GM23338 (cell line): Measurements from ENCODE around the gene GADD45B. TPM values are rescaled to one million over a fixed set of nuclear protein-coding genes. Genes with fewer than 3 reads are reported as not detected.

Source experiments
- ATAC-seq: fragments of 200-7000 bp; cut with Tn5 transposase; 3 replicates; pipeline ENCODE4 v1.9.1; 2020
- DNase-seq: peaks from one replicate; pipeline ENCODE4 v3.0.0-alpha.2; 2015; ENCODE audit warnings: low spot score
- H2AFZ ChIP-seq: fragments of 200-600 bp; sonication (generic); 2 replicates; pipeline ENCODE4 v1.8.0; 2016; ENCODE audit warnings: antibody characterized with exemption, mild to moderate bottlenecking, moderate library complexity
- H3F3A ChIP-seq: fragments of 200-600 bp; sonication (generic); replicated peaks from 2 replicates; pipeline ENCODE4 v1.8.0; 2017; ENCODE audit warnings: antibody characterized with exemption, mixed run types, low read depth
- H3K27ac ChIP-seq: fragments of 200-600 bp; sonication (generic); 2 replicates; pipeline ENCODE4 v1.6.1; 2016; ENCODE audit warnings: low read depth
- H3K27me3 ChIP-seq: fragments of 200-600 bp; sonication (generic); 2 replicates; pipeline ENCODE4 v1.8.0; 2016; ENCODE audit warnings: mild to moderate bottlenecking, mixed run types, moderate library complexity; ENCODE audit not compliant: insufficient read depth
- H3K36me3 ChIP-seq: fragments of 200-600 bp; sonication (generic); 2 replicates; pipeline ENCODE4 v1.8.0; 2016; ENCODE audit warnings: mild to moderate bottlenecking; ENCODE audit not compliant: insufficient read depth
- H3K4me1 ChIP-seq: fragments of 200-600 bp; sonication (generic); 2 replicates; pipeline ENCODE4 v1.8.0; 2016; ENCODE audit warnings: mild to moderate bottlenecking, moderate library complexity; ENCODE audit not compliant: insufficient read depth
- H3K4me2 ChIP-seq: fragments of 200-600 bp; sonication (generic); 2 replicates; pipeline ENCODE4 v1.7.1; 2017; ENCODE audit warnings: mixed run types
- H3K4me3 ChIP-seq: fragments of 200-600 bp; sonication (generic); 2 replicates; pipeline ENCODE4 v1.6.1; 2016; ENCODE audit warnings: mixed run types
- H3K79me2 ChIP-seq: fragments of 200-600 bp; sonication (generic); replicated peaks from 2 replicates; pipeline ENCODE4 v1.8.0; 2017; ENCODE audit warnings: mild to moderate bottlenecking; ENCODE audit not compliant: insufficient read depth
- H3K9me2 ChIP-seq: fragments of 200-600 bp; sonication (generic); 2 replicates; pipeline ENCODE4 v1.8.0; 2017; ENCODE audit not compliant: insufficient read depth
- H4K20me1 ChIP-seq: fragments of 200-600 bp; sonication (generic); replicated peaks from 2 replicates; pipeline ENCODE4 v1.8.0; 2017; ENCODE audit warnings: mild to moderate bottlenecking; ENCODE audit not compliant: insufficient read depth
- H3K27ac Mint-ChIP-seq: 2 replicates; pipeline ENCODE4 v1.8.0; 2020; ENCODE audit warnings: inconsistent platforms, mild to moderate bottlenecking, moderate library complexity, mixed read lengths
- H3K27me3 Mint-ChIP-seq: 3 replicates; pipeline ENCODE4 v1.8.0; 2022; ENCODE audit warnings: low read depth, mild to moderate bottlenecking, moderate library complexity, mixed read lengths, inconsistent platforms; ENCODE audit not compliant: insufficient read depth, poor library complexity
- H3K36me3 Mint-ChIP-seq: 3 replicates; pipeline ENCODE4 v1.8.0; 2021; ENCODE audit warnings: low read depth, mild to moderate bottlenecking, inconsistent platforms, moderate library complexity, mixed read lengths
- H3K4me1 Mint-ChIP-seq: 3 replicates; pipeline ENCODE4 v1.8.0; 2020; ENCODE audit warnings: mild to moderate bottlenecking, inconsistent platforms, mixed read lengths
- H3K4me3 Mint-ChIP-seq: 3 replicates; pipeline ENCODE4 v1.8.0; 2021; ENCODE audit warnings: moderate library complexity, mild to moderate bottlenecking, inconsistent platforms, mixed read lengths
- H3K9me3 Mint-ChIP-seq: 3 replicates; pipeline ENCODE4 v1.8.0; 2020; ENCODE audit warnings: moderate library complexity, mild to moderate bottlenecking, inconsistent platforms, mixed read lengths
- CREB1 ChIP-seq: fragments of 250-450 bp; sonication (Bioruptor Pico); IDR thresholded peaks from 2 replicates; pipeline ENCODE4 v1.5.0; 2020; ENCODE audit warnings: low read depth, mild to moderate bottlenecking, moderate library complexity
- EZH2 ChIP-seq: fragments of 200-600 bp; sonication (generic); IDR thresholded peaks from one replicate; pipeline ENCODE4 v1.8.0; 2017; ENCODE audit warnings: antibody characterized with exemption, mild to moderate bottlenecking, low read depth; ENCODE audit not compliant: unreplicated experiment
- EZH2phosphoT487 ChIP-seq: fragments of 200-600 bp; sonication (generic); IDR thresholded peaks from one replicate; pipeline ENCODE4 v1.8.1; 2018; ENCODE audit warnings: antibody characterized with exemption; ENCODE audit not compliant: unreplicated experiment
- JUNB ChIP-seq: IDR thresholded peaks from one replicate; pipeline ENCODE4 v1.6.1; 2016; ENCODE audit warnings: antibody characterized with exemption; ENCODE audit not compliant: unreplicated experiment
- POLR2AphosphoS5 ChIP-seq: IDR thresholded peaks from 2 replicates; pipeline ENCODE4 v1.6.1; 2016; ENCODE audit warnings: antibody characterized with exemption, low read depth
- ZNF331 ChIP-seq: fragments of 250-450 bp; sonication (Bioruptor Pico); IDR thresholded peaks from 2 replicates; pipeline ENCODE4 v1.5.0; 2020; ENCODE audit warnings: low read depth, mild to moderate bottlenecking, moderate library complexity
- polyA plus RNA-seq: library from polyadenylated mRNA; unstranded; fragments of >200 nt; fragmentation: Nextera tagmentation; extraction: Ambion mirVana; gene quantifications from 2 replicates; pipeline ENCODE4 v1.2.1, GENCODE V29; 2016
- total RNA-seq: library from RNA; depleted of rRNA; stranded (reverse); fragments of >200 nt; shearing (Covaris generic); gene quantifications from 2 replicates; pipeline ENCODE4 v1.2.3, GENCODE V29; 2014
- TF ChIP-seq, protein P1 (sequence below): fragments of 250-450 bp; sonication (Bioruptor Pico); IDR thresholded peaks from 2 replicates; pipeline ENCODE4 v1.5.0; 2020; ENCODE audit warnings: mild to moderate bottlenecking, moderate library complexity
- TF ChIP-seq, protein P2 (sequence below), 2 experiments: fragments of 200-600 bp in 1 of 2; sonication (generic) in 1 of 2; conservative IDR thresholded peaks; 2 replicates each; pipeline versions ENCODE4 v1.5.1 to v1.6.1; 2016 to 2017; ENCODE audit warnings: antibody characterized with exemption in 2 of 2, low read depth in 2 of 2, mild to moderate bottlenecking in 2 of 2, moderate library complexity in 1 of 2

The GADD45B gene
- total and polyA plus RNA-seq, 2 experiments from 2014 or later: 12.3 to 16.6 TPM

DNA sequence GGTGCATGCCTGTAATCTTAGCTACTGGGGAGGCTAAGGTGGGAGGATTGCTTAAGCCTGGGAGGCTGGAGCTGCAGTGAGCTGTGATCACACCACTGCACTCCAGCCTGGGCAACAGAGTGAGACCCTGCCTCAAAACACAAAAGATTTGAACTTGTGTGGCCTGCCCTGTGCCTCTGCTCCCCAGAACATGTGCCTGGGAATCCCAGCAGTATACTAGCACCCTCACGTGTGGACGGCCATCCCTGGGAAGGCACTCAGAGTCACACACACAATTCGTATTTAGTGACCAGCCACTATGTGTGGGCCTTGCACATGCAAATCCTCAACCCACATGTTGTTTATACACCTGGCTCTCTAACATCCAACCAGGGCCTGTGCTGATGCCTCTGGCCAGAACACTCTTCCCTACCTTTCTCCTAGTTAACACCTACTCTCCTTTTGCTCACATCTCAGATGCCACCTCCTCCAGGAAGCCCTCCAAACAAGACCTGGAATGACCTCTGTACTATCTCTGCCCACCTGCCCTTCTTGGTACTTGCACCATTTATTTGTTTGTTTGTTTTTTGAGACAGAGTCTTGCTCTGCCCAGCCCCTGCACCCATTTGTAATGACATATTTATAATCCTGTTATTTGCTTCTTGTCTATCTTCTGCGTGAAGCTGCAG lies 7.7 kb downstream of the GADD45B start:
- H3K27ac Mint-ChIP-seq: no peak overlapping the region
- H3K4me2 ChIP-seq: no peak overlapping the region
- H3K79me2 ChIP-seq: no peaks in the 10 kb centered on the region
- no peak for ATAC-seq
- no peaks in the 10 kb centered on the region for H3K36me3 ChIP-seq
- TF ChIP-seq EZH2phosphoT487 (no peak), JUNB (no peak), CREB1 (CRISPR knock-in tag) (no peak), EZH2 (no peak), ZNF331 (CRISPR knock-in tag) (no peak), POLR2AphosphoS5 (no peak)
- TF ChIP-seq, protein P1, sequence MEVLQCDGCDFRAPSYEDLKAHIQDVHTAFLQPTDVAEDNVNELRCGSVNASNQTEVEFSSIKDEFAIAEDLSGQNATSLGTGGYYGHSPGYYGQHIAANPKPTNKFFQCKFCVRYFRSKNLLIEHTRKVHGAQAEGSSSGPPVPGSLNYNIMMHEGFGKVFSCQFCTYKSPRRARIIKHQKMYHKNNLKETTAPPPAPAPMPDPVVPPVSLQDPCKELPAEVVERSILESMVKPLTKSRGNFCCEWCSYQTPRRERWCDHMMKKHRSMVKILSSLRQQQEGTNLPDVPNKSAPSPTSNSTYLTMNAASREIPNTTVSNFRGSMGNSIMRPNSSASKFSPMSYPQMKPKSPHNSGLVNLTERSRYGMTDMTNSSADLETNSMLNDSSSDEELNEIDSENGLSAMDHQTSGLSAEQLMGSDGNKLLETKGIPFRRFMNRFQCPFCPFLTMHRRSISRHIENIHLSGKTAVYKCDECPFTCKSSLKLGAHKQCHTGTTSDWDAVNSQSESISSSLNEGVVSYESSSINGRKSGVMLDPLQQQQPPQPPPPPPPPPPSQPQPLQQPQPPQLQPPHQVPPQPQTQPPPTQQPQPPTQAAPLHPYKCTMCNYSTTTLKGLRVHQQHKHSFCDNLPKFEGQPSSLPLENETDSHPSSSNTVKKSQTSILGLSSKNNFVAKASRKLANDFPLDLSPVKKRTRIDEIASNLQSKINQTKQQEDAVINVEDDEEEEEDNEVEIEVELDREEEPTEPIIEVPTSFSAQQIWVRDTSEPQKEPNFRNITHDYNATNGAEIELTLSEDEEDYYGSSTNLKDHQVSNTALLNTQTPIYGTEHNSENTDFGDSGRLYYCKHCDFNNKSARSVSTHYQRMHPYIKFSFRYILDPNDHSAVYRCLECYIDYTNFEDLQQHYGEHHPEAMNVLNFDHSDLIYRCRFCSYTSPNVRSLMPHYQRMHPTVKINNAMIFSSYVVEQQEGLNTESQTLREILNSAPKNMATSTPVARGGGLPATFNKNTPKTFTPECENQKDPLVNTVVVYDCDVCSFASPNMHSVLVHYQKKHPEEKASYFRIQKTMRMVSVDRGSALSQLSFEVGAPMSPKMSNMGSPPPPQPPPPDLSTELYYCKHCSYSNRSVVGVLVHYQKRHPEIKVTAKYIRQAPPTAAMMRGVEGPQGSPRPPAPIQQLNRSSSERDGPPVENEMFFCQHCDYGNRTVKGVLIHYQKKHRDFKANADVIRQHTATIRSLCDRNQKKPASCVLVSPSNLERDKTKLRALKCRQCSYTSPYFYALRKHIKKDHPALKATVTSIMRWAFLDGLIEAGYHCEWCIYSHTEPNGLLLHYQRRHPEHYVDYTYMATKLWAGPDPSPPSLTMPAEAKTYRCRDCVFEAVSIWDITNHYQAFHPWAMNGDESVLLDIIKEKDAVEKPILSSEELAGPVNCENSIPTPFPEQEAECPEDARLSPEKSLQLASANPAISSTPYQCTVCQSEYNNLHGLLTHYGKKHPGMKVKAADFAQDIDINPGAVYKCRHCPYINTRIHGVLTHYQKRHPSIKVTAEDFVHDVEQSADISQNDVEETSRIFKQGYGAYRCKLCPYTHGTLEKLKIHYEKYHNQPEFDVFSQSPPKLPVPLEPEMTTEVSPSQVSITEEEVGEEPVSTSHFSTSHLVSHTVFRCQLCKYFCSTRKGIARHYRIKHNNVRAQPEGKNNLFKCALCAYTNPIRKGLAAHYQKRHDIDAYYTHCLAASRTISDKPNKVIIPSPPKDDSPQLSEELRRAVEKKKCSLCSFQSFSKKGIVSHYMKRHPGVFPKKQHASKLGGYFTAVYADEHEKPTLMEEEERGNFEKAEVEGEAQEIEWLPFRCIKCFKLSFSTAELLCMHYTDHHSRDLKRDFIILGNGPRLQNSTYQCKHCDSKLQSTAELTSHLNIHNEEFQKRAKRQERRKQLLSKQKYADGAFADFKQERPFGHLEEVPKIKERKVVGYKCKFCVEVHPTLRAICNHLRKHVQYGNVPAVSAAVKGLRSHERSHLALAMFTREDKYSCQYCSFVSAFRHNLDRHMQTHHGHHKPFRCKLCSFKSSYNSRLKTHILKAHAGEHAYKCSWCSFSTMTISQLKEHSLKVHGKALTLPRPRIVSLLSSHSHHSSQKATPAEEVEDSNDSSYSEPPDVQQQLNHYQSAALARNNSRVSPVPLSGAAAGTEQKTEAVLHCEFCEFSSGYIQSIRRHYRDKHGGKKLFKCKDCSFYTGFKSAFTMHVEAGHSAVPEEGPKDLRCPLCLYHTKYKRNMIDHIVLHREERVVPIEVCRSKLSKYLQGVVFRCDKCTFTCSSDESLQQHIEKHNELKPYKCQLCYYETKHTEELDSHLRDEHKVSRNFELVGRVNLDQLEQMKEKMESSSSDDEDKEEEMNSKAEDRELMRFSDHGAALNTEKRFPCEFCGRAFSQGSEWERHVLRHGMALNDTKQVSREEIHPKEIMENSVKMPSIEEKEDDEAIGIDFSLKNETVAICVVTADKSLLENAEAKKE (CRISPR knock-in tag): no peak
- TF ChIP-seq, protein P2, sequence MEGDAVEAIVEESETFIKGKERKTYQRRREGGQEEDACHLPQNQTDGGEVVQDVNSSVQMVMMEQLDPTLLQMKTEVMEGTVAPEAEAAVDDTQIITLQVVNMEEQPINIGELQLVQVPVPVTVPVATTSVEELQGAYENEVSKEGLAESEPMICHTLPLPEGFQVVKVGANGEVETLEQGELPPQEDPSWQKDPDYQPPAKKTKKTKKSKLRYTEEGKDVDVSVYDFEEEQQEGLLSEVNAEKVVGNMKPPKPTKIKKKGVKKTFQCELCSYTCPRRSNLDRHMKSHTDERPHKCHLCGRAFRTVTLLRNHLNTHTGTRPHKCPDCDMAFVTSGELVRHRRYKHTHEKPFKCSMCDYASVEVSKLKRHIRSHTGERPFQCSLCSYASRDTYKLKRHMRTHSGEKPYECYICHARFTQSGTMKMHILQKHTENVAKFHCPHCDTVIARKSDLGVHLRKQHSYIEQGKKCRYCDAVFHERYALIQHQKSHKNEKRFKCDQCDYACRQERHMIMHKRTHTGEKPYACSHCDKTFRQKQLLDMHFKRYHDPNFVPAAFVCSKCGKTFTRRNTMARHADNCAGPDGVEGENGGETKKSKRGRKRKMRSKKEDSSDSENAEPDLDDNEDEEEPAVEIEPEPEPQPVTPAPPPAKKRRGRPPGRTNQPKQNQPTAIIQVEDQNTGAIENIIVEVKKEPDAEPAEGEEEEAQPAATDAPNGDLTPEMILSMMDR (conservative IDR thresholded peaks at IDR 0.05; ENCODE audit: low read depth in 2 of 2): no peak
- peaks cover 30% of the 10 kb centered on the region for H3K9me3 Mint-ChIP-seq
- H3K4me1 ChIP-seq: peaks cover 6% of the 10 kb centered on the region; the same call in 1 of the 2 replicates
- H3K27me3 ChIP-seq: peaks cover 39% of the 10 kb centered on the region
- peaks cover 37% of the 10 kb centered on the region for H3K27me3 Mint-ChIP-seq
- H3K4me3 ChIP-seq: no peak overlapping the region
- DNase-seq: no peak
- H3K4me1 Mint-ChIP-seq: peaks cover 7% of the 10 kb centered on the region
- H4K20me1 ChIP-seq: no peaks in the 10 kb centered on the region; the same call in 1 of the 2 replicates
- H3K9me2 ChIP-seq: no peaks in the 10 kb centered on the region
- H2AFZ ChIP-seq: no peak overlapping the region
- 0 out of 2 replicates have a peak, but pooled peaks cover 2% of the 10 kb centered on the region for H3F3A ChIP-seq
- no peak overlapping the region for H3K27ac ChIP-seq
- H3K36me3 Mint-ChIP-seq: peaks cover 4% of the 10 kb centered on the region; the same call in 2 of the 3 replicates
- H3K4me3 Mint-ChIP-seq: no peak overlapping the region; the same call in 2 of the 3 replicates
